HCT116 (cell line): Measurements from ENCODE around the gene DCBLD2. TPM values are rescaled to one million over a fixed set of nuclear protein-coding genes. Genes with fewer than 3 reads are reported as not detected.

Source experiments
- ATAC-seq: fragments of 200-7000 bp; cut with Tn5 transposase; 2 replicates; pipeline ENCODE4 v1.9.1; 2020; ENCODE audit warnings: mild to moderate bottlenecking, moderate library complexity
- BruUV-seq: library from RNA; stranded (reverse); fragments of 400-500 nt; replicated peaks from 2 replicates; lab custom pipeline; 2021; lab: Mats Ljungman, UMichigan
- CTCF ChIA-PET: fragments of 300-600 bp; sonication (Branson Sonifier 250); formaldehyde crosslinking; loops from one replicate; lab custom pipeline; 2021; ENCODE audit warnings: antibody characterized with exemption; lab: Charles Lee
- POLR2A ChIA-PET: fragments of 300-600, 350-600 bp; sonication (Branson Sonifier 250); formaldehyde crosslinking; loops from one replicate; lab custom pipeline; 2021; ENCODE audit warnings: antibody characterized with exemption; lab: Charles Lee
- RAD21 ChIA-PET, 2 experiments: fragments of 300-600 bp; sonication (Branson Sonifier 250); formaldehyde crosslinking; loops; one replicate each; lab custom pipeline; 2023; ENCODE audit warnings: low total read pairs in 2 of 2; ENCODE audit not compliant: uncharacterized antibody in 2 of 2, unreplicated experiment in 2 of 2, low non-redundant PET in 1 of 2; lab: Charles Lee
- DNase-seq: peaks from one replicate; pipeline ENCODE4 v3.0.0-alpha.2; 2010; ENCODE audit warnings: low read depth, low spot score
- H2AFZ ChIP-seq: fragments of 200-600 bp; shearing (Covaris generic), sonication (generic); 2 replicates; pipeline ENCODE4 v1.6.1; 2017; ENCODE audit warnings: low read depth, mixed run types, mixed read lengths, antibody characterized with exemption, low read length; ENCODE audit not compliant: poor library complexity, severe bottlenecking
- H3K27ac ChIP-seq: 2 replicates; pipeline ENCODE4 v1.5.1; 2012; ENCODE audit warnings: low read depth, low read length
- H3K27me3 ChIP-seq: fragments of 200-600 bp; sonication (generic); 2 replicates; pipeline ENCODE4 v1.6.1; 2016; ENCODE audit warnings: mixed run types, low read length, mixed read lengths; ENCODE audit not compliant: insufficient read depth
- H3K36me3 ChIP-seq, 2 experiments: fragments of 200-500 bp in 1 of 2; fragments of 200-600 bp in 1 of 2; sonication (Bioruptor generic) in 1 of 2; sonication (generic) in 1 of 2; 2 replicates each; pipeline versions ENCODE4 v1.5.1 to v1.6.1; 2014 to 2016; ENCODE audit warnings: low read length in 2 of 2, inconsistent platforms in 1 of 2, mixed read lengths in 1 of 2, mixed run types in 1 of 2; ENCODE audit not compliant: insufficient read depth in 2 of 2, control insufficient read depth in 1 of 2
- H3K4me1 ChIP-seq, 2 experiments: fragments of 200-600 bp in 1 of 2; sonication (generic) in 1 of 2; 2 replicates each; pipeline versions ENCODE4 v1.5.1 to v1.6.1; 2012 to 2017; ENCODE audit warnings: low read length in 2 of 2, inconsistent platforms in 1 of 2, mild to moderate bottlenecking in 1 of 2, mixed read lengths in 1 of 2, mixed run types in 1 of 2, moderate library complexity in 1 of 2; ENCODE audit not compliant: insufficient read depth in 2 of 2, control insufficient read depth in 1 of 2
- H3K4me2 ChIP-seq: fragments of 200-600 bp; sonication (generic); 2 replicates; pipeline ENCODE4 v1.6.1; 2017; ENCODE audit warnings: mixed run types, low read length, mixed read lengths
- H3K4me3 ChIP-seq, 2 experiments: fragments of 200-600 bp in 1 of 2; sonication (generic) in 1 of 2; replicated peaks in 1 of 2; 2 replicates each; pipeline ENCODE4 v1.5.1; 2011 to 2016; ENCODE audit warnings: low read length in 2 of 2, control low read depth in 1 of 2, low read depth in 1 of 2, mild to moderate bottlenecking in 1 of 2, mixed read lengths in 1 of 2, mixed run types in 1 of 2
- H3K79me2 ChIP-seq: fragments of 200-600 bp; sonication (generic); 2 replicates; pipeline ENCODE4 v1.6.1; 2017; ENCODE audit warnings: mild to moderate bottlenecking, mixed run types, low read length, moderate library complexity, mixed read lengths; ENCODE audit not compliant: insufficient read depth
- H3K9ac ChIP-seq: fragments of 200-600 bp; sonication (generic); 2 replicates; pipeline ENCODE4 v1.6.1; 2016; ENCODE audit warnings: low read length, mixed read lengths
- H3K9me2 ChIP-seq: fragments of 200-600 bp; sonication (generic), shearing (Covaris generic); 2 replicates; pipeline ENCODE4 v1.6.1; 2017; ENCODE audit warnings: mixed run types, mild to moderate bottlenecking, moderate library complexity; ENCODE audit not compliant: insufficient read depth
- H3K9me3 ChIP-seq, 2 experiments: fragments of 200-500 bp in 1 of 2; fragments of 200-600 bp in 1 of 2; sonication (Bioruptor generic) in 1 of 2; sonication (generic) in 1 of 2; 2 replicates each; pipeline ENCODE4 v1.6.1; 2014 to 2017; ENCODE audit warnings: low read length in 2 of 2, mixed read lengths in 2 of 2, inconsistent platforms in 1 of 2, low read depth in 1 of 2, mild to moderate bottlenecking in 1 of 2, mixed run types in 1 of 2, moderate library complexity in 1 of 2; ENCODE audit not compliant: control insufficient read depth in 1 of 2, insufficient read depth in 1 of 2
- H4K20me1 ChIP-seq: fragments of 200-600 bp; sonication (generic), shearing (Covaris generic); 2 replicates; pipeline ENCODE4 v1.6.1; 2017; ENCODE audit warnings: mixed run types, mild to moderate bottlenecking, moderate library complexity; ENCODE audit not compliant: insufficient read depth
- CBX3 ChIP-seq: IDR thresholded peaks from 2 replicates; pipeline ENCODE4 v1.6.1; 2012; ENCODE audit warnings: low read depth
- CEBPB ChIP-seq: IDR thresholded peaks from 2 replicates; pipeline ENCODE4 v1.6.1; 2012; ENCODE audit warnings: low read depth
- EGR1 ChIP-seq: IDR thresholded peaks from 2 replicates; pipeline ENCODE4 v1.6.1; 2012; ENCODE audit warnings: low read depth
- ELF1 ChIP-seq: IDR thresholded peaks from 2 replicates; pipeline ENCODE4 v1.6.1; 2012; ENCODE audit warnings: low read depth, borderline replicate concordance
- EZH2 ChIP-seq: fragments of 200-600 bp; sonication (generic); IDR thresholded peaks from 2 replicates; pipeline ENCODE4 v1.6.1; 2017; ENCODE audit warnings: antibody characterized with exemption, mixed run types
- EZH2phosphoT487 ChIP-seq: fragments of 200-600 bp; IDR thresholded peaks from 2 replicates; pipeline ENCODE4 v1.6.1; 2018; ENCODE audit warnings: antibody characterized with exemption, borderline replicate concordance
- FOSL1 ChIP-seq: IDR thresholded peaks from 2 replicates; pipeline ENCODE4 v1.6.1; 2012; ENCODE audit warnings: low read depth
- JUND ChIP-seq: IDR thresholded peaks from 2 replicates; pipeline ENCODE4 v1.6.1; 2012
- MAX ChIP-seq: IDR thresholded peaks from 2 replicates; pipeline ENCODE4 v1.6.1; 2012
- POLR2A ChIP-seq: IDR thresholded peaks from 2 replicates; pipeline ENCODE4 v1.7.0; 2011; ENCODE audit warnings: borderline replicate concordance; ENCODE audit not compliant: insufficient read depth, insufficient read length; ENCODE audit errors: extremely low read depth
- POLR2AphosphoS5 ChIP-seq: IDR thresholded peaks from 2 replicates; pipeline ENCODE4 v1.6.1; 2011; ENCODE audit warnings: mild to moderate bottlenecking, low read depth, low read length, moderate library complexity
- RAD21 ChIP-seq: IDR thresholded peaks from 2 replicates; pipeline ENCODE4 v1.6.1; 2012; ENCODE audit warnings: low read depth, mild to moderate bottlenecking
- SIN3A ChIP-seq: IDR thresholded peaks from 2 replicates; pipeline ENCODE4 v1.6.1; 2012; ENCODE audit warnings: low read depth
- SP1 ChIP-seq: IDR thresholded peaks from 2 replicates; pipeline ENCODE4 v1.6.1; 2012; ENCODE audit warnings: low read depth
- YY1 ChIP-seq: IDR thresholded peaks from 2 replicates; pipeline ENCODE4 v1.6.1; 2011; ENCODE audit warnings: low read length, low read depth, moderate library complexity, mild to moderate bottlenecking; ENCODE audit not compliant: insufficient replicate concordance; ENCODE audit errors: extremely low read depth
- ZFX ChIP-seq: fragments of 450-650 bp; IDR thresholded peaks from 2 replicates; pipeline ENCODE4 v1.6.1; 2017
- ZNF274 ChIP-seq: fragments of 200-500 bp; sonication (Bioruptor generic); IDR thresholded peaks from 2 replicates; pipeline ENCODE4 v1.6.1; 2014; ENCODE audit warnings: mild to moderate bottlenecking, low read depth, low read length, inconsistent platforms
- intact Hi-C: fragments of 100-400 bp; cut with micrococcal nuclease; formaldehyde crosslinking; loops from 2 replicates; pipeline ENCODE4 v1.10.0; 2022
- total RNA-seq: library from RNA; stranded (reverse); gene quantifications from one replicate; pipeline ENCODE4 v1.2.1, GENCODE V29; 2021; ENCODE audit not compliant: unreplicated experiment
- TF ChIP-seq, protein P1 (sequence below), 3 experiments: fragments of 200-600 bp in 1 of 3; sonication (generic) in 1 of 3; IDR thresholded peaks in 2 of 3; conservative IDR thresholded peaks in 1 of 3; 2 replicates each; pipeline ENCODE4 v1.5.1; 2012 to 2017; ENCODE audit warnings: low read depth in 2 of 3, low read length in 2 of 3, antibody characterized with exemption in 1 of 3, borderline replicate concordance in 1 of 3, control low read depth in 1 of 3, mild to moderate bottlenecking in 1 of 3, mixed read lengths in 1 of 3, mixed run types in 1 of 3, moderate library complexity in 1 of 3; ENCODE audit not compliant: insufficient read depth in 1 of 3
- TF ChIP-seq, protein P2 (sequence below): IDR thresholded peaks from 2 replicates; pipeline ENCODE4 v1.6.1; 2012

The DCBLD2 gene
- total RNA-seq, 1 experiment from 2014 or later = 532 TPM

DNA sequence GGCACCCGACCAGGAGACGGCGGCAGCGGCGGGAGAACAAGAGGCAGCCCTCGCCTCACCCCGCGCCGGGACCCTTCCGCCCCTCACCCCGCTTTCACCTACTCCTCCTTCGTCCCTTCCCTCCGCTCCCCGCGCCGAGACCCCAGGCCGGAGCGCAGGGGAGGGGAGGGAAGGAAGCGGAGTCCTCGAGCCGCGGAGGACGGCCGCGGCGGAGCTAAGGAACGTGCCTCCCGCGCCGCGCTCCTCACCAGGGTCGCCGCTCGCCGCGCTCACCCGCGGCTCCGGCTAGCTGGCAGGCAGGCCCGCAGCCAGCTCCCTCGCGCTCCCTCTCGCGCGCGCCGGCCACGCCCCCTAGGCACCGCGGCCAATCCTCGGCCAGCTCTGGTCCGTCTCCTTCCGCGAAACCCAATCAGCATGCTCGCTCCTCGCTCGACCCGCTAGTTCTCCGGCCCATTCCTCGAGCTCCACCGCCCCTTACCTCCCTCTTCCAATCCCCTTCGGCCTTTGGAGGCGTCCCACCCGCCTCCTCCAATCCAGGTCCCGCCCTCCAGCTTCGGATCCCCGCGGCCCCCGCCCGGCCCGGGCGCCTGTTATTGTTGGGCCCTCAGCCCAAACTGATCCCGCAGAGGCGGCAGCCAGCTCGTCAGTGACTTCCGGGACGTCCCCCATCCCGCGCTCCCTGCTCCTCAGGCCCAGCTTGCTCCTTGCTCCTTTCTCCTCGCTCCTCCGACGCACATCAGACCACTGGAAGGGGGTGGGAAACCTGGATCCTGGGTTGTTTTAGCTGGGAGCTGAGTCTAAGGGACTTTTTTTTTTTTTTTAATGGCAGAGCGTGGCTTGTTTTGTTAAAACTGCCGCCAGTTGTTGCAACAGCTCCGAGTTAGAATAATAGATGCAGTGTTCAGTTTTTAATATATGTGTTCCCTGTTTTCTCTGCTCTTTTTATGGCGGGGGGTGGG, at the start of gene DCBLD2 (continued):
- TF ChIP-seq CBX3 (no peak; the same call in 1 of the 2 replicates), SP1 (peak; percentile 94), CEBPB (no peak), ZFX (peak; percentile 75; the same call in 1 of the 2 replicates), POLR2A (peak; percentile 95), ELF1 (peak; percentile 23; the same call in 1 of the 2 replicates), POLR2AphosphoS5 (peak; percentile 94), SIN3A (peak; percentile 91), EZH2 (no peak), RAD21 (peak; percentile 20; the same call in 1 of the 2 replicates)

GRCh38 chr3:98945666-98946065, 44.2 kb upstream of the DCBLD2 start:
- H3K9me2 ChIP-seq = no peaks in the 10 kb centered on the region; the same call in 1 of the 2 replicates
- ChIA-PET POLR2A (interaction anchor here (1.0 to 1.4 kb wide), 3 partner anchors 16 to 44 kb away, joined by 3 to 4 read pairs (median 4); partner anchors contain the start of gene DCBLD2), RAD21 (no interaction called here), CTCF (no interaction called here)
- no peaks in the 10 kb centered on the region for H3K27me3 ChIP-seq
- H3K4me3 ChIP-seq = no peak overlapping the region
- H3K4me1 ChIP-seq = peaks cover 0 to 5% of the 10 kb centered on the region in 2 experiments; a peak in 1 of 4 replicates
- no peaks in the 10 kb centered on the region for H3K9me3 ChIP-seq
- intact Hi-C loops = no loop called here
- TF ChIP-seq FOSL1 = no peak
- TF ChIP-seq ZFX = no peak
- no peak for TF ChIP-seq MAX
- no peak for TF ChIP-seq POLR2AphosphoS5
- TF ChIP-seq, protein P1, sequence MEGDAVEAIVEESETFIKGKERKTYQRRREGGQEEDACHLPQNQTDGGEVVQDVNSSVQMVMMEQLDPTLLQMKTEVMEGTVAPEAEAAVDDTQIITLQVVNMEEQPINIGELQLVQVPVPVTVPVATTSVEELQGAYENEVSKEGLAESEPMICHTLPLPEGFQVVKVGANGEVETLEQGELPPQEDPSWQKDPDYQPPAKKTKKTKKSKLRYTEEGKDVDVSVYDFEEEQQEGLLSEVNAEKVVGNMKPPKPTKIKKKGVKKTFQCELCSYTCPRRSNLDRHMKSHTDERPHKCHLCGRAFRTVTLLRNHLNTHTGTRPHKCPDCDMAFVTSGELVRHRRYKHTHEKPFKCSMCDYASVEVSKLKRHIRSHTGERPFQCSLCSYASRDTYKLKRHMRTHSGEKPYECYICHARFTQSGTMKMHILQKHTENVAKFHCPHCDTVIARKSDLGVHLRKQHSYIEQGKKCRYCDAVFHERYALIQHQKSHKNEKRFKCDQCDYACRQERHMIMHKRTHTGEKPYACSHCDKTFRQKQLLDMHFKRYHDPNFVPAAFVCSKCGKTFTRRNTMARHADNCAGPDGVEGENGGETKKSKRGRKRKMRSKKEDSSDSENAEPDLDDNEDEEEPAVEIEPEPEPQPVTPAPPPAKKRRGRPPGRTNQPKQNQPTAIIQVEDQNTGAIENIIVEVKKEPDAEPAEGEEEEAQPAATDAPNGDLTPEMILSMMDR (IDR thresholded peaks at IDR 0.05 in 2 of 3, conservative IDR thresholded peaks at IDR 0.05 in 1 of 3; ENCODE audit: borderline replicate concordance in 1 of 3, insufficient read depth in 1 of 3, low read depth in 2 of 3, low read length in 2 of 3) = no peak
- TF ChIP-seq, protein P2, sequence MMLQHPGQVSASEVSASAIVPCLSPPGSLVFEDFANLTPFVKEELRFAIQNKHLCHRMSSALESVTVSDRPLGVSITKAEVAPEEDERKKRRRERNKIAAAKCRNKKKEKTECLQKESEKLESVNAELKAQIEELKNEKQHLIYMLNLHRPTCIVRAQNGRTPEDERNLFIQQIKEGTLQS = no peak
- no peak for TF ChIP-seq YY1
- TF ChIP-seq JUND = no peak
- no peak for TF ChIP-seq CBX3
- TF ChIP-seq ZNF274 = no peak
- no peak for TF ChIP-seq EGR1
- no peak for TF ChIP-seq EZH2phosphoT487
- TF ChIP-seq POLR2A = no peak
- no peak for TF ChIP-seq SIN3A
- no peak for TF ChIP-seq RAD21
- TF ChIP-seq, all 23 proteins: peak for 0
- Histone ChIP-seq H3K27ac (no peak overlapping the region), H3K36me3 (no peaks in the 10 kb centered on the region), H3K4me2 (no peak overlapping the region), H2AFZ (peak overlapping the region; percentile 13), H4K20me1 (no peaks in the 10 kb centered on the region), H3K79me2 (no peaks in the 10 kb centered on the region), H3K9ac (no peak overlapping the region)
- DNase-seq = no peak
- ATAC-seq = no peak
- no TSS peak for BruUV-seq
